OCI-LY3 (cell line): Measurements from ENCODE around the gene LENG8.

Experiments used
- CTCF ChIP-seq: fragments of 200-600, 300-600 bp; sonication (generic); IDR thresholded peaks from 2 replicates; pipeline ENCODE4 v1.5.1; 2014; ENCODE audit warnings: antibody characterized with exemption, low read length, low read depth
- EZH2phosphoT487 ChIP-seq: fragments of 200-600 bp; shearing (Covaris generic); IDR thresholded peaks from 2 replicates; pipeline ENCODE4 v1.6.1; 2018; ENCODE audit warnings: antibody characterized with exemption, mixed run types, low read depth

- TF ChIP-seq CTCF (no peak), EZH2phosphoT487 (no peak)
Observed at GRCh38 chr19:54469496-54469934, 20.5 kb downstream of the LENG8 start.
